ENCODE data around the gene FSD2. TPM values are rescaled to one million over a fixed set of nuclear protein-coding genes. Genes with fewer than 3 reads are reported as not detected.

The FSD2 gene
- total and polyA plus RNA-seq, 9 of the 15 experiments (the other 6 are each of a cell fraction or from before 2014, with no cell fraction given) = 0.01 to 0.06 TPM; not detected in 7

DNA sequence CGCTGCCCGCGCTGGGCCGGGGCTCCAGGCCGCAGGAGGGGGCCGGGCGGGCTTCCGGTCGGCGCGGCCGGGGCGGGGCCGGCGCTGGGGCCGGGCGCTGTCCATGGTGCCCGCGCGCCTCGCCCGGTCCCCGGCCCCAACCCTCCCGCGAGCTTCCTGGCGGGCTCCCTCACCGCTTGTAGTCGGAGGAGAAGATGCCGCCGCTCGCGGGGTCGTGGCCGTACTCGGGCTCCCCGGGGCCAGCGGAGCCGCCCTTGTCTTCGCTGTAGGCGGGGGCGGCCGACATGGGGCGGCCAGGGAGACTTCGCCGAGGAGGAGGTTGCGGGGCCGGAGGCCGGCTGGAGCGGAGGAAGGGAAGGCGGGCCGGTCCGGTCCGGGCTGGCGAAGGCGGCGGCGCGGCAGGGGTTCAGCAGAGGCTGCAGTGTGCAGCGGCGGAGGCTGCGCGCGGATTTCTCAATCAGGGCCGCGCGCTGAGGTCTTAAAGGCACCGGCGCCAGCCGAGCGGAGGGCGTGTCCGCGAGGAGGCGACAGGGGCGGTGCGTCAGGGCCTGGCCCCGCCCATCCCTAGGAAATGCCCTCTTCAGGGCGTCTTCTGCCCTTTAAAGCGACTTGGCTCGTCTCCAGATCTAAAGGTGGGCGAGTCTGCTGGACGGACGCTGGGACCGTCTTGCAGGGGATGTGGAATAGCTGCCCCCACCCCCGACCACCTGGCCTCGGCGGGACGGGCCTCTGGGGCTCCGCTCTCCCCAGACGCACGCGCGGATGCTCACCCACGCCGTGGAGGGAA, 96.3 kb downstream of the FSD2 start, which contains the start of gene AP3B2 (continued):
- TF ChIP-seq, protein P1, sequence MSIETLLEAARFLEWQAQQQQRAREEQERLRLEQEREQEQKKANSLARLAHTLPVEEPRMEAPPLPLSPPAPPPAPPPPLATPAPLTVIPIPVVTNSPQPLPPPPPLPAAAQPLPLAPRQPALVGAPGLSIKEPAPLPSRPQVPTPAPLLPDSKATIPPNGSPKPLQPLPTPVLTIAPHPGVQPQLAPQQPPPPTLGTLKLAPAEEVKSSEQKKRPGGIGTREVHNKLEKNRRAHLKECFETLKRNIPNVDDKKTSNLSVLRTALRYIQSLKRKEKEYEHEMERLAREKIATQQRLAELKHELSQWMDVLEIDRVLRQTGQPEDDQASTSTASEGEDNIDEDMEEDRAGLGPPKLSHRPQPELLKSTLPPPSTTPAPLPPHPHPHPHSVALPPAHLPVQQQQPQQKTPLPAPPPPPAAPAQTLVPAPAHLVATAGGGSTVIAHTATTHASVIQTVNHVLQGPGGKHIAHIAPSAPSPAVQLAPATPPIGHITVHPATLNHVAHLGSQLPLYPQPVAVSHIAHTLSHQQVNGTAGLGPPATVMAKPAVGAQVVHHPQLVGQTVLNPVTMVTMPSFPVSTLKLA (conservative IDR thresholded peaks at IDR 0.05) = peak; percentile 19 to 75; a peak in 2 of 4 replicates
- TF ChIP-seq RBBP5 (IDR thresholded peaks at IDR 0.05; ENCODE audit: borderline replicate concordance, insufficient read depth, low read length, poor library complexity, severe bottlenecking) (peak; percentile 51), YY1 (IDR thresholded peaks at IDR 0.05; ENCODE audit: borderline replicate concordance in 1 of 3, control insufficient read depth in 1 of 3, extremely low read depth in 1 of 3, insufficient read depth in 3 of 3, insufficient read length in 1 of 3, insufficient replicate concordance in 2 of 3, low read depth in 1 of 3, low read length in 2 of 3) (peak in 1 of 3 experiments; percentile 2), ZNF282 (CRISPR knock-in tag; IDR thresholded peaks at IDR 0.05) (no peak), CTBP1 (IDR thresholded peaks at IDR 0.05; ENCODE audit: borderline replicate concordance) (peak; percentile 61; the same call in 1 of the 2 replicates), ZBED1 (IDR thresholded peaks at IDR 0.05) (no peak), EWSR1 (IDR thresholded peaks at IDR 0.05; ENCODE audit: borderline replicate concordance, low read depth, partially characterized antibody) (no peak), KHSRP (IDR thresholded peaks at IDR 0.05) (no peak)
- TF ChIP-seq, protein P2, sequence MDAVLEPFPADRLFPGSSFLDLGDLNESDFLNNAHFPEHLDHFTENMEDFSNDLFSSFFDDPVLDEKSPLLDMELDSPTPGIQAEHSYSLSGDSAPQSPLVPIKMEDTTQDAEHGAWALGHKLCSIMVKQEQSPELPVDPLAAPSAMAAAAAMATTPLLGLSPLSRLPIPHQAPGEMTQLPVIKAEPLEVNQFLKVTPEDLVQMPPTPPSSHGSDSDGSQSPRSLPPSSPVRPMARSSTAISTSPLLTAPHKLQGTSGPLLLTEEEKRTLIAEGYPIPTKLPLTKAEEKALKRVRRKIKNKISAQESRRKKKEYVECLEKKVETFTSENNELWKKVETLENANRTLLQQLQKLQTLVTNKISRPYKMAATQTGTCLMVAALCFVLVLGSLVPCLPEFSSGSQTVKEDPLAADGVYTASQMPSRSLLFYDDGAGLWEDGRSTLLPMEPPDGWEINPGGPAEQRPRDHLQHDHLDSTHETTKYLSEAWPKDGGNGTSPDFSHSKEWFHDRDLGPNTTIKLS (IDR thresholded peaks at IDR 0.05; ENCODE audit: borderline replicate concordance, low read depth) = no peak
- TF ChIP-seq, protein P3, sequence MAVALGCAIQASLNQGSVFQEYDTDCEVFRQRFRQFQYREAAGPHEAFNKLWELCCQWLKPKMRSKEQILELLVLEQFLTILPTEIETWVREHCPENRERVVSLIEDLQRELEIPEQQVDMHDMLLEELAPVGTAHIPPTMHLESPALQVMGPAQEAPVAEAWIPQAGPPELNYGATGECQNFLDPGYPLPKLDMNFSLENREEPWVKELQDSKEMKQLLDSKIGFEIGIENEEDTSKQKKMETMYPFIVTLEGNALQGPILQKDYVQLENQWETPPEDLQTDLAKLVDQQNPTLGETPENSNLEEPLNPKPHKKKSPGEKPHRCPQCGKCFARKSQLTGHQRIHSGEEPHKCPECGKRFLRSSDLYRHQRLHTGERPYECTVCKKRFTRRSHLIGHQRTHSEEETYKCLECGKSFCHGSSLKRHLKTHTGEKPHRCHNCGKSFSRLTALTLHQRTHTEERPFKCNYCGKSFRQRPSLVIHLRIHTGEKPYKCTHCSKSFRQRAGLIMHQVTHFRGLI (CRISPR knock-in tag; IDR thresholded peaks at IDR 0.05) = no peak
- TF ChIP-seq, protein P4, sequence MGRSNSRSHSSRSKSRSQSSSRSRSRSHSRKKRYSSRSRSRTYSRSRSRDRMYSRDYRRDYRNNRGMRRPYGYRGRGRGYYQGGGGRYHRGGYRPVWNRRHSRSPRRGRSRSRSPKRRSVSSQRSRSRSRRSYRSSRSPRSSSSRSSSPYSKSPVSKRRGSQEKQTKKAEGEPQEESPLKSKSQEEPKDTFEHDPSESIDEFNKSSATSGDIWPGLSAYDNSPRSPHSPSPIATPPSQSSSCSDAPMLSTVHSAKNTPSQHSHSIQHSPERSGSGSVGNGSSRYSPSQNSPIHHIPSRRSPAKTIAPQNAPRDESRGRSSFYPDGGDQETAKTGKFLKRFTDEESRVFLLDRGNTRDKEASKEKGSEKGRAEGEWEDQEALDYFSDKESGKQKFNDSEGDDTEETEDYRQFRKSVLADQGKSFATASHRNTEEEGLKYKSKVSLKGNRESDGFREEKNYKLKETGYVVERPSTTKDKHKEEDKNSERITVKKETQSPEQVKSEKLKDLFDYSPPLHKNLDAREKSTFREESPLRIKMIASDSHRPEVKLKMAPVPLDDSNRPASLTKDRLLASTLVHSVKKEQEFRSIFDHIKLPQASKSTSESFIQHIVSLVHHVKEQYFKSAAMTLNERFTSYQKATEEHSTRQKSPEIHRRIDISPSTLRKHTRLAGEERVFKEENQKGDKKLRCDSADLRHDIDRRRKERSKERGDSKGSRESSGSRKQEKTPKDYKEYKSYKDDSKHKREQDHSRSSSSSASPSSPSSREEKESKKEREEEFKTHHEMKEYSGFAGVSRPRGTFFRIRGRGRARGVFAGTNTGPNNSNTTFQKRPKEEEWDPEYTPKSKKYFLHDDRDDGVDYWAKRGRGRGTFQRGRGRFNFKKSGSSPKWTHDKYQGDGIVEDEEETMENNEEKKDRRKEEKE (IDR thresholded peaks at IDR 0.05; ENCODE audit: borderline replicate concordance in 1 of 2, control insufficient read depth in 1 of 2, low read depth in 2 of 2, low read length in 1 of 2) = no peak
- TF ChIP-seq, protein P5, sequence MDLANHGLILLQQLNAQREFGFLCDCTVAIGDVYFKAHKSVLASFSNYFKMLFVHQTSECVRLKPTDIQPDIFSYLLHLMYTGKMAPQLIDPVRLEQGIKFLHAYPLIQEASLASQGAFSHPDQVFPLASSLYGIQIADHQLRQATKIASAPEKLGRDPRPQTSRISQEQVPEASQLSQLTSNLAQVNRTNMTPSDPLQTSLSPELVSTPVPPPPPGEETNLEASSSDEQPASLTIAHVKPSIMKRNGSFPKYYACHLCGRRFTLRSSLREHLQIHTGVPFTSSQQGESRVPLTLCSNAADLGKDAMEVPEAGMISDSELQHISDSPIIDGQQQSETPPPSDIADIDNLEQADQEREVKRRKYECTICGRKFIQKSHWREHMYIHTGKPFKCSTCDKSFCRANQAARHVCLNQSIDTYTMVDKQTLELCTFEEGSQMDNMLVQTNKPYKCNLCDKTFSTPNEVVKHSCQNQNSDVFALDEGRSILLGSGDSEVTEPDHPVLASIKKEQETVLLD (IDR thresholded peaks at IDR 0.05) = 0 out of 2 replicates have a peak, but pooled peaks have one; percentile 25
- TF ChIP-seq, protein P6, sequence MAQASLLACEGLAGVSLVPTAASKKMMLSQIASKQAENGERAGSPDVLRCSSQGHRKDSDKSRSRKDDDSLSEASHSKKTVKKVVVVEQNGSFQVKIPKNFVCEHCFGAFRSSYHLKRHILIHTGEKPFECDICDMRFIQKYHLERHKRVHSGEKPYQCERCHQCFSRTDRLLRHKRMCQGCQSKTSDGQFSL (CRISPR knock-in tag; IDR thresholded peaks at IDR 0.05) = no peak
- TF ChIP-seq, protein P6 (tag; IDR thresholded peaks at IDR 0.05) = no peak
